C4-2B (cell line): ENCODE data around the gene SVBP.
A peak's percentile ranks its signal among the peaks of the same experiment; 100 is the strongest.

ENCODE experiments used
- H3K27ac ChIP-seq: fragments of 450-650 bp; 2 replicates; pipeline ENCODE4 v1.5.1; 2017
- CTCF ChIP-seq: fragments of 450-650 bp; conservative IDR thresholded peaks from 2 replicates; pipeline ENCODE4 v1.5.1; 2017; ENCODE audit warnings: mild to moderate bottlenecking
- ZFX ChIP-seq: fragments of 450-650 bp; IDR thresholded peaks from 2 replicates; pipeline ENCODE4 v1.6.1; 2017

Gene SVBP

GRCh38 chr1:42846257-42847110, 29.3 kb upstream of the SVBP start, which contains the start of gene ZNF691:
ZNF691 (plus strand) TSS chr1:42846613; CDS start chr1:42849659, 3,046 bp downstream.
- H3K27ac ChIP-seq, result peak within 1 kb of the TSS; percentile 76
- TF ChIP-seq CTCF (peak; percentile 65), ZFX (peak; percentile 48)

DNA sequence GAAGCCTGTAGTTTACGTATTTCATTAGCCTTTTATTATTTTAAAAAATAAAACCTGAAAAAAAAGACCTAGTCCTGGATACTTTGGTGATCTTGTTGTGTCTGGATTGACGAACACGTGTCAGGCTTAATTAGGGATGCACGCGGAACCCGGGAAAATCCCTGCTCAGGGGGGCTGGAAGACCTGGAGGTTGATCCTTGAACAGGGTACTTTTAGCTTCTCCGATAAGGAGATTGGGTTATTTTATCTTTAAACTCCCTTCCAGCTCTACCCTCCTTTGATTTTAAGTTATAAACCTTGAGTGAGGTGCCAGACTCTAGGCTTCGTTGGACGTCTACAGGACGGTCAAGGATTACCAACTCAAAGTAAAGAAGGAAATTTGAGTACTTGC, 28.7 kb upstream of the SVBP start:
- peak overlapping the region; percentile 76 for H3K27ac ChIP-seq
- TF ChIP-seq ZFX (no peak), CTCF (no peak)

DNA sequence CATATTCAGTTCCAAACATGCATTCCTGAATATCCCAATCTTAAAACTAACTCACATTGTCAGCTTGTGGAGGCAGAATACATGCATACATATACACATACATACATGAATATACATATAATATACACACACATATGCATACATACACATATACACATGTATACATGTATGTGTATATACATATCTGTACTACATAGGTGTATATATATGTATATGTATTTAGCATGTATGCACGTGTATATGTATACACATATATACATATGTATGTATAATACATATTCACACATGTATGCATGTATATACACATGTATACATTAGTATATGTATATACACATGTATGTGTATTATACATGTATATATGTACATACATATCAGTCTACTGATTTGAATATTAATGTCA, 28.0 kb upstream of the SVBP start:
- no peak overlapping the region for H3K27ac ChIP-seq
- no peak for TF ChIP-seq ZFX
- no peak for TF ChIP-seq CTCF

DNA sequence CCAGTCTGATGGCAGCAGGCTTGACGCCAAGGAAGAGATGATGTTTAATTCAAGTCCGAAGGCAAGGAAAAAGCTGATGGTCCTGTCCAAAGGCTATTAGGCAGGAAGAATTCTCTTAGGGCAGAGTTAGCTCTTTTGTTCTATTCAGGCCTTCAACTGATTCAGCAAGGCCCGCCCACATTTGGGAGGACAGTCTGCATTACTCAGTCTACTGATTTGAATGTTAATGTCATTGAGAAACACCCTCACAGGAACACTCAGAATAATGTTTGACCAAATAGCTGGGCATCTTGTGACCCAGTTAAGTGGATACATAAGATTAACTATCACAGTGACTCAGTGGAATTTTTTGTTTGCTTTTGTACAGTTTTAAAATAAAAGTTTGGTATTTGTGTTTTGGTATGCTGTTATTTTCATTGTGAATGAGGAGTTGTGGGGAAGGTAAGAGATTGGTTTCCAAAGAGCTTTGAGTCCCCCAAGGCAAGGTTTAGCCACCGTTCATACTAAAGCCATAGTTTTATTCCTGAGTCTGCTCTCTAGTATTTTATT, 27.5 kb upstream of the SVBP start:
- TF ChIP-seq CTCF (no peak), ZFX (no peak)
- no peak overlapping the region for H3K27ac ChIP-seq

DNA sequence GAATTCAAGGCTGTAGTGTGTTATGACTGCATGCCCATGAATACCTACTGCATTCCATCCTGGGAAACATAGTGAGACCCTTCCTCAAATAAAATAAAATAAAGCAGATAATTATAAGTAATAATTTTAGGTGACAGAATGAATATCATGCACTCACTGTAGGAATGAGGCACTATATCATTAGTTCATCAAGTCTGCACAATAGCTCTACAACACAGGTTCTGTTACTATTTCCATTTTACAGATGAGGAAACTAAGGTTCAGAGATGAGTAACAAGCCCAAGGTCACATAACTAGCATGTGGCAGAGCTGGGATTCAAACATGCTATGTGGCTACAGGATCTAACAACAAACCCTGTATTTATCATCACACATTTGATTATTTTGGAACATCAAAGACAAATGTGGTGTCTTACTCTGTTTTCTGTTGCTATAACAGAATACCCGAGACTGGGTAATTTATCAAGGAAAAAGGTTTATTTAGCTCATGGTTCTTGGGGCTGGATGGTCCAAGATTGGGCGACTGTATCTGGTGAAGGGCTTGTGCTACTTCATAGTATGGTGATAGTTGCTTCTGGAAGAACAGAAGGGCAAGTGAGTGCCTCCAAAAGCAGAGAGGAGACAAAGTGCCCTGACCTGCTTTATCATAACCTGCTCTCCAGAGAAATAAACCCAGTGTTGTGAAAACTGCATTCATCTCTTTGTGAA, 24.4 kb upstream of the SVBP start:
- no peak overlapping the region for H3K27ac ChIP-seq
- TF ChIP-seq ZFX, result no peak
- no peak for TF ChIP-seq CTCF

GRCh38 chr1:42841010-42841409, 23.8 kb upstream of the SVBP start:
- H3K27ac ChIP-seq, result no peak overlapping the region
- no peak for TF ChIP-seq ZFX
- TF ChIP-seq CTCF, result no peak
